IMR-90 (cell line): ENCODE results near the gene ADGRD1. TPM values are rescaled to one million over a fixed set of nuclear protein-coding genes. Genes with fewer than 3 reads are reported as not detected.

ENCODE experiments used
- ATAC-seq: fragments of 200-7000 bp; cut with Tn5 transposase; 2 replicates; pipeline ENCODE4 v1.9.1; 2020; ENCODE audit warnings: low read depth, mild to moderate bottlenecking, moderate library complexity
- BruUV-seq: library from RNA; stranded (reverse); fragments of 400-500 nt; replicated peaks from 2 replicates; lab custom pipeline; 2021; lab: Mats Ljungman, UMichigan
- CTCF ChIA-PET: fragments of 300-600 bp; formaldehyde crosslinking; extraction: SDS; loops from one replicate; lab custom pipeline; 2021; ENCODE audit warnings: antibody characterized with exemption; lab: Yijun Ruan, JAX
- POLR2A ChIA-PET: fragments of 300-600 bp; sonication (Branson Sonifier 250); formaldehyde crosslinking; loops from one replicate; lab custom pipeline; 2022; ENCODE audit warnings: antibody characterized with exemption; ENCODE audit not compliant: unreplicated experiment; lab: Charles Lee
- DNase-seq: peaks from one replicate; pipeline ENCODE4 v3.0.0; 2013
- H2AFZ ChIP-seq: replicated peaks from 2 replicates; pipeline ENCODE3; 2013; ENCODE audit warnings: low read length, mild to moderate bottlenecking; ENCODE audit not compliant: poor library complexity
- H2AK5ac ChIP-seq: 2 replicates; pipeline ENCODE4 v1.6.1; 2013; ENCODE audit warnings: low read depth, low read length, inconsistent platforms
- H2AK9ac ChIP-seq: replicated peaks from 2 replicates; pipeline ENCODE3; 2013; ENCODE audit warnings: mild to moderate bottlenecking, low read depth, low read length, moderate library complexity; ENCODE audit not compliant: poor library complexity
- H2BK120ac ChIP-seq: 2 replicates; pipeline ENCODE4 v1.6.1; 2013; ENCODE audit warnings: low read depth, low read length, inconsistent platforms
- H2BK15ac ChIP-seq: 3 replicates; pipeline ENCODE4 v1.6.1; 2013; ENCODE audit warnings: low read depth, low read length, inconsistent platforms
- H2BK20ac ChIP-seq: 2 replicates; pipeline ENCODE4 v1.6.1; 2013; ENCODE audit warnings: low read depth, mild to moderate bottlenecking, inconsistent platforms, low read length, moderate library complexity
- H2BK5ac ChIP-seq: 2 replicates; pipeline ENCODE4 v1.6.1; 2013; ENCODE audit warnings: mild to moderate bottlenecking, low read depth, low read length, inconsistent platforms; ENCODE audit not compliant: poor library complexity, severe bottlenecking
- H3K14ac ChIP-seq: replicated peaks from 2 replicates; pipeline ENCODE4 v1.6.1; 2013; ENCODE audit warnings: low read depth, low read length, inconsistent platforms
- H3K18ac ChIP-seq: 2 replicates; pipeline ENCODE4 v1.6.1; 2013; ENCODE audit warnings: low read depth, low read length, control low read depth
- H3K23ac ChIP-seq: 2 replicates; pipeline ENCODE4 v1.6.1; 2013; ENCODE audit warnings: low read depth, low read length, inconsistent platforms
- H3K27ac ChIP-seq: 2 replicates; pipeline ENCODE4 v1.5.1; 2013; ENCODE audit warnings: mild to moderate bottlenecking, control low read depth, low read length; ENCODE audit not compliant: insufficient read depth
- H3K27me3 ChIP-seq: 2 replicates; pipeline ENCODE4 v1.6.1; 2013; ENCODE audit warnings: low read length; ENCODE audit not compliant: control insufficient read depth, insufficient read depth
- H3K36me3 ChIP-seq: 2 replicates; pipeline ENCODE4 v1.6.1; 2013; ENCODE audit warnings: low read length, mixed read lengths; ENCODE audit not compliant: control insufficient read depth, insufficient read depth
- H3K4ac ChIP-seq: 2 replicates; pipeline ENCODE4 v1.6.1; 2013; ENCODE audit warnings: low read depth, low read length, inconsistent platforms
- H3K4me1 ChIP-seq: 2 replicates; pipeline ENCODE4 v1.6.1; 2013; ENCODE audit warnings: low read length, mixed read lengths; ENCODE audit not compliant: control insufficient read depth, insufficient read depth
- H3K4me2 ChIP-seq: 2 replicates; pipeline ENCODE4 v1.6.1; 2013; ENCODE audit warnings: low read depth, mild to moderate bottlenecking, control low read depth, low read length, moderate library complexity
- H3K4me3 ChIP-seq: 2 replicates; pipeline ENCODE4 v1.5.1; 2013; ENCODE audit warnings: low read depth, mild to moderate bottlenecking, control low read depth, low read length, moderate library complexity; ENCODE audit not compliant: insufficient read depth
- H3K56ac ChIP-seq: 2 replicates; pipeline ENCODE4 v1.6.1; 2013; ENCODE audit warnings: low read length, inconsistent platforms; ENCODE audit not compliant: insufficient read depth; ENCODE audit errors: extremely low read depth
- H3K79me1 ChIP-seq, 2 experiments: 2 replicates each; pipeline ENCODE4 v1.6.1; 2013; ENCODE audit warnings: low read length in 2 of 2, inconsistent platforms in 1 of 2, low read depth in 1 of 2
- H3K9ac ChIP-seq: 2 replicates; pipeline ENCODE4 v1.6.1; 2013; ENCODE audit warnings: low read depth, low read length, control low read depth
- H3K9me1 ChIP-seq: 2 replicates; pipeline ENCODE4 v1.6.1; 2013; ENCODE audit warnings: low read length, inconsistent platforms; ENCODE audit not compliant: insufficient read depth
- H3K9me3 ChIP-seq: 2 replicates; pipeline ENCODE4 v1.6.1; 2013; ENCODE audit warnings: low read length; ENCODE audit not compliant: control insufficient read depth, insufficient read depth
- H4K20me1 ChIP-seq: 2 replicates; pipeline ENCODE4 v1.6.1; 2013; ENCODE audit warnings: low read length, inconsistent platforms; ENCODE audit not compliant: insufficient read depth
- H4K5ac ChIP-seq: 2 replicates; pipeline ENCODE4 v1.6.1; 2013; ENCODE audit warnings: mild to moderate bottlenecking, low read depth, low read length, control low read depth
- H4K8ac ChIP-seq, 2 experiments: 2 replicates each; pipeline ENCODE4 v1.6.1; 2013; ENCODE audit warnings: low read depth in 2 of 2, low read length in 2 of 2, control low read depth in 1 of 2, inconsistent platforms in 1 of 2
- H4K91ac ChIP-seq: 2 replicates; pipeline ENCODE4 v1.6.1; 2013; ENCODE audit warnings: low read depth, low read length, inconsistent platforms; ENCODE audit not compliant: insufficient read depth
- FOS ChIP-seq: fragments of 150-350 bp; IDR thresholded peaks from 2 replicates; pipeline ENCODE4 v1.6.1; 2016; ENCODE audit warnings: low read depth, low read length
- MAFK ChIP-seq: IDR thresholded peaks from 2 replicates; pipeline ENCODE4 v1.6.1; 2012; ENCODE audit warnings: low read depth, low read length, improper control_type of control experiment
- RFX5 ChIP-seq: IDR thresholded peaks from 2 replicates; pipeline ENCODE4 v1.8.0; 2012; ENCODE audit warnings: low read depth, mild to moderate bottlenecking, low read length, moderate library complexity
- WGBS, 2 experiments: methylation state at CpG; one replicate each; pipeline versions ENCODE4 v1.1.5 to v1.1.7; 2013; ENCODE audit warnings: missing lambda C conversion rate in 2 of 2; ENCODE audit not compliant: insufficient read length in 1 of 2; ENCODE audit errors: extremely low coverage in 2 of 2; 5-methylcytosine and 5-hydroxymethylcytosine counted together
- dilution Hi-C: fragments of 300-500 bp; cut with HindIII; formaldehyde crosslinking; loops from one replicate; pipeline ENCODE4 v1.14.3; 2018; ENCODE audit warnings: low sequenced_read_pairs; ENCODE audit not compliant: unreplicated experiment
- in situ Hi-C: fragments of 300-500 bp; cut with MboI; formaldehyde crosslinking; loops from 3 replicates; pipeline ENCODE4 v1.14.3; 2019; ENCODE audit warnings: low sequenced_read_pairs, inconsistent platforms, mixed read lengths
- intact Hi-C: fragments of 100-400 bp; cut with micrococcal nuclease; formaldehyde crosslinking; loops from 2 replicates; pipeline ENCODE4 v1.10.0; 2022
- polyA plus RNA-seq, 3 experiments: library from polyadenylated mRNA; depleted of rRNA; stranded (reverse); fragments of >200 nt; gene quantifications; 2 replicates each; pipeline ENCODE4 v1.2.3, GENCODE V29; 2012; ENCODE audit warnings: low replicate concordance in 1 of 3
- total RNA-seq: library from RNA; depleted of rRNA; stranded (reverse); fragments of >200 nt; gene quantifications from 2 replicates; pipeline ENCODE4 v1.2.3, GENCODE V29; 2012

ADGRD1 gene
- total and polyA plus RNA-seq, 2 of the 4 experiments (the other 2 are of a cell fraction): not detected

DNA sequence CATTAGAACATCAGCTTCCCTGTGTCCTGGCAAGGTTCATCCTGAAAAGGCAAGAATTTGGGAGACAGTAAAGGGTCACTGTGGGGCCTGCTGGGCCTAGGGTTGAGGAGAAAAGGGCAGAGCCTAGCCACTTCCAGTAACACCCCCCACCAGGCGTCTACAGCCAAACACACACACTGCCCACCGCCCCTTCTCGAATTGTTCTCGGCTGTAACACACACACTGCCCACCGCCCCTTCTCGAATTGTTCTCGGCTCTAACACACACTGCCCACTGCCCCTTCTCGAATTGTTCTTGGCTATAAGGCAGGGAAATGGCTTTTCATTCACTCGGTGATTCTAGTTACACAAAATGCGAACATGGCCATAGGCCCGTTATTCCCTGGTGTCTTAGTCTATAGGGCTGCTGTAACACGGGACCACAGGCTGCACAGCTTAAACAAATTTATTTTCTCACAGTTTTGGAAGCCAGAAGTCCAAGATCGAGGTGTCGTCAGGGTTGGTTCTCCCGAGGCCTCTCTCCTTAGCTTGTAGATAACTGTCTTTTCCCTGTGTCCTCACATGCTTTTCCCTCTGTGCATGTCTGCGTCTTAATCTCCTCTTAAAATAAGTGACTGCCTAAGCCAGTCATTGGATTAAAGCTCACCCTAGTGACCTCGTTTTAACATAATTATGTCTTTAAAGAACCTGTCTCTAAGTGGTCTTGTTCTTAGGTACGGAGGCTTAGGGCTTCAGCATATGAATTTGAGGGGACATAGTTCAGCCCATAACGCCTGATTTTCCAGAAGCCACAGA, 171.0 kb downstream of the ADGRD1 start:
- H2BK20ac ChIP-seq: no peak overlapping the region
- ChIA-PET POLR2A (no interaction called here), CTCF (no interaction called here)
- H4K91ac ChIP-seq: no peak overlapping the region
- H2AK9ac ChIP-seq: no peak overlapping the region
- no peaks in the 10 kb centered on the region for H4K20me1 ChIP-seq
- no peak overlapping the region for H3K4ac ChIP-seq
- intact Hi-C loops: no loop called here
- H4K5ac ChIP-seq: no peak overlapping the region
- no peak overlapping the region for H2AFZ ChIP-seq
- H2BK120ac ChIP-seq: no peak overlapping the region
- DNase-seq (no peak), ATAC-seq (no peak)
- no peak overlapping the region for H3K14ac ChIP-seq
- dilution Hi-C loops: no loop called here
- no peaks in the 10 kb centered on the region for H3K36me3 ChIP-seq
- no peak overlapping the region for H3K18ac ChIP-seq
- H3K56ac ChIP-seq: no peak overlapping the region
- H3K79me1 ChIP-seq: no peaks in the 10 kb centered on the region
- no peak overlapping the region for H4K8ac ChIP-seq
- no peaks in the 10 kb centered on the region for H3K9me1 ChIP-seq
- no peak overlapping the region for H3K4me2 ChIP-seq
- in situ Hi-C loops: loop anchor here (25.0 kb wide), 1 partner anchor 713 kb away; the partner anchor contains the start of gene MMP17
- H3K9ac ChIP-seq: no peak overlapping the region
- H2BK15ac ChIP-seq: no peak overlapping the region
- no TSS peak for BruUV-seq
- no peak overlapping the region for H3K27ac ChIP-seq
- H3K4me3 ChIP-seq: no peak overlapping the region
- no peak for TF ChIP-seq RFX5
- no peak for TF ChIP-seq FOS
- TF ChIP-seq MAFK: no peak
- WGBS, 2 experiments: 60% methylated on average over 4 of the region's 19 CpGs; no CpG with 5 or more reads in 1 of the 2 experiments
- no peak overlapping the region for H2AK5ac ChIP-seq
- H3K27me3 ChIP-seq: no peaks in the 10 kb centered on the region
- no peak overlapping the region for H3K23ac ChIP-seq
- peaks cover 30% of the 10 kb centered on the region for H3K9me3 ChIP-seq
- no peaks in the 10 kb centered on the region for H3K4me1 ChIP-seq
- no peak overlapping the region for H2BK5ac ChIP-seq
